CD4-positive, alpha-beta T cell treated with Interferon gamma for 1 hour (primary cell): ENCODE results near the gene SUOX.
"Not testable (repeated sequence)": the region's sequence is repeated elsewhere in the genome, so short reads cannot be mapped to it uniquely, and the experiment has no call there.

ENCODE experiments used
- DNase-seq: peaks from one replicate; pipeline ENCODE4 v3.0.0-alpha.2; 2020

The SUOX gene

DNA sequence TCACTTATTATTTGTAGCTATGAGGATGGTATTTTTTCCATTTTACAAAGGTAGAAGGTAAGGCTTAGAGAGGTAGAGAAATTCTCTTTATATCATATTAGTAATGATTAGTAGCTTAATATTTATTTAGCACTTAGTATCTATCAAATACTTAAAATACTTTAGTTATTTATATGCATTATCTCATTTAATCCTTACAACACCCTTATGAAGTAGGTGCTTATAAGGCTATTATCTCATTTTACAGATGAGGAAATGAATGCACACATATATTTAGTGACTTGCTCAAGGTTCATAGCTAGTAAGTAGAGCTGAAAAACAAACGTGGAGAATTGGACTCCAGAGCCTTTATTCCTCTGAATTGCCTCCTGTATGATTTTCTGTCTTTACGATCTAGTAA is 12.2 kb upstream of the SUOX start:
- no peak for DNase-seq

DNA sequence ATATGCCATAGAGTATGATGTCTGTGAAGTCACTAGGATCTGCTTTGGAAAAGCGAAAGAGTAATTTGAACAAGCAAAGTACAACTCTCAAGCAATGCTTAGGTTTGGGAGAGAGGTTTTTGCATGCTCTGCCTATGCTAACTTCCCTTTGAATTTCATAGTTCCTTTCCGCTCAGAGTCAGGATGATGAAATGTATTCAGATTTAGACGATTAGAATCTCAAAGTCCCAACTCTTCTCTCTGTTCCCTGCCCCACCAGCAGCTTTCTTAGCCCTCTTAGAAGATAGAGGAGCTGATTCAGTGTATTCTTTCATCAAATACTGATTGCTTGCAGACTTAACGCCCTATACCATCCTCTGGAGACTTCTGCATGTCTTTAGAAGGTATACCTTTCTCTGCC is 11.7 kb upstream of the SUOX start:
- DNase-seq: no peak

DNA sequence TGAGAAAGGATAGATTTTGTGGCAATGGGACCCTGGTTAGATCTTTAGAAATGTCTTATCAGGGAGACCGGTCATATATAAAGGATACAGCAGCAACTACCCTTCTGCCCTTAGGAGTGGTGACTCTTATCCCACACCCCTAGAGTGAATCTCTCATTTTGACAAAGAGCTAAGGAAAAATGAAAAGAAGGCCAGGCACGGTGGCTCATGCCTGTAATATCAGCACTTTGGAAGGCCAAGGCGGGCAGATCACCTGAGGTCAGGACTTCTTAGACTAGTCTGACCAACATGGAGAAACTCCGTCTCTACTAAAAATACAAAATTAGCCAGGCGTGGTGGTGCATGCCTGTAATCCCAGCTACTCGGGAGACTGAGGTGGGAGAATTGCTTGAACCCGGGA is 11.1 kb upstream of the SUOX start:
- DNase-seq: not testable (repeated sequence)

DNA sequence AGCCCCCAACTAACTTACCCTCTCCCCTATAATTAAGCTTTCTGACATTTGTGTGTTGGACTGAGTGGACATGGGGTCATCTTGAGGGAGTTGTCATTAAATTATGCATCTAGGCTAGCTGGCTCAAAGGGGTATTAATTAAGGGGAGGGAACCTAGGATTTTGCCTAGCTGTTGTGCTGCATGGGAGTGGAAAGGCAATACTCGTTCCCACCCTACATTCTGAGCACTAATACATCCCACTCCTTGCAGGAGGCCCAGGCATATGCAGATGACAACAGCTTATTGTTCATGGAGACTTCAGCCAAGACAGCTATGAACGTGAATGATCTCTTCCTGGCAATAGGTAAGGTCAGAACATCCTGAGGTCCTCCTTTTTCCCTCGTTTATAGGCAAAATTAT is 6.0 kb upstream of the SUOX start:
- DNase-seq: no peak

DNA sequence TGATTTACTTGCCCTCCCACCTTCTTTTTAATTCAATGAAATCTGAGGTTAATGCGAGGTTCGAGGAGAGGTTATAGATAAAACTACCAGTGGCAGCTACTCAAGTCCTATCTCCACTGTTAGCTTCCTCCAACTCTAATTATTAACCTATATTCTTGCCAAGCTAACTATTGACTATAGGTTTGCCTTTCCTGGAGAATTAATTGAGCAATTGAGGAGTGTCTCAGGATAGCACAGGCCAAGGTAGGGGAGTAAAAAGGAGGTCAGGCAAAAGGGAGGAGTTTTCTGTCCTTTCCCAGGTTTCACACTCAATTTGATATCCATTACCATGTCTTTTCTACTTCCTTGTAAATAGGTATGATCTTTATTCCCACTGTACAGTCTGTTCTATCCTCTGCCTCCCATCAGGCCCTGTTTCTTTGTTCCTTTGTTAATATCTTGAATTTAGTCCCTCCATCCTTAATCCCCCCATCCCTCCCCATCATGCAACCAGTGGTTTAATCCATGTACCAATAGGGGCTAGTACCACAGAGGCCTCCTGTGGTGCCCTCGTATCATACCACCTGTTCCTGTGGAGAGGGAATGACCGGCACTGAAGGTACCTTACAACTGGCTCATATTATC is 3.7 kb upstream of the SUOX start:
- no peak for DNase-seq

DNA sequence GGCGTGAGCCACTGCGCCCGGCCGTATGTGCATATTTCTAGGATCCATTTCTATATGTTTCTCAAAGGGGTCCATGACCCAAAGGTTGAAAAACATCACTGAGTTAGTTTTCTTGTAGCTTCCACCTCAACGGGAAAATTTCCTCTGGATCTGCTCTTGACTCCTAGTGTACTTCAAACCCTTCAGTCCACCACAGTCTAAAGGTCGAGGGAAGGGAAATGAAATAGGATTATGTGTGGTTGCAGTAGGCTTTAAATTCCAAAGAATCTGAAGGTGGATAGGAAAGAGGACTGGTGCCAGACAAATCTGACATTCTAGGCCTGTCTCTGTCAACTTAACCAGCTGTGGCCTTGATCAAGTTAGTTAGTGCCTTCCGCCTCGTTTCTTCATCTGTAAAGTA is 1.7 kb upstream of the SUOX start:
- no peak for DNase-seq

DNA sequence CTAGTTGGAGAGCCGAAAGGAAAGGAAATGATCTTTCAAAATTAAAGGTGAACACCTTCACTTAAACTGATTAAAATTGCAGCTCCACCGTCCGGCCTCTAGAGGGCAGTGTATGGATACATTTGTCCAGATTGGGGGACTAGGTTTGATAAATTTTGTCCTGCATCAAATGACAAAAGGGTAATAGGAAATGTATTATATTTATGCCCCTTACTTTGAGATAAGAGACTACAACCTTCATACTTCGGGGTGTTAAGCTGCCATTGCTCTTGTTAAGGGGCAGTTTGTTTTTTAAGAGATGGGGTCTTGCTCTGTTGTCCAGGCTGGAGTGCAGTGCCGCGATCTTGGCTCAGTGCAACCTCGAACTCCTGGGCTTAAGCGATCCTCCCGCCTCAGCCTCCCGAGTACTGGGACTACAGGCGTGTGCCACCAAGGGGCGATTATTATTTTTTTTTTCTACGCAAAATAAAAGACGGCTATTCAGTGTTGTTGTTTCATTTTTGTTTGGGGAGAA is 818 bp upstream of the SUOX start:
- peak; percentile 62 for DNase-seq

DNA sequence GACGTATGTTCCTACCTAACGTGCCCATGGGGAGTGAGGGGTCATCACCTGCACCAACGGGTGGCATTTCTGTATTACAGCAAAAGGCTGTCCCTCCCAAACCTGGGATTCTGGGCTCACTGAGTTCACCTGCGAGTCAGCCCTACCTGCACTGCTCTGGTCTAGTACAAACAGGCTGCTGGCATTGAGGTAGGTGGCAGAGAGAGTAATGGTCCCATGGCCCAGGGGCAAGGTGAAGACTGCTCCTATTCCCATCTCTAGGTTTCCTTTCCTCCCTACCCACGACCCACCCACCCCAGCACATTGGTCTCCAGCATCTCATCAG is 421 bp downstream of the SUOX start:
- DNase-seq: no peak

DNA sequence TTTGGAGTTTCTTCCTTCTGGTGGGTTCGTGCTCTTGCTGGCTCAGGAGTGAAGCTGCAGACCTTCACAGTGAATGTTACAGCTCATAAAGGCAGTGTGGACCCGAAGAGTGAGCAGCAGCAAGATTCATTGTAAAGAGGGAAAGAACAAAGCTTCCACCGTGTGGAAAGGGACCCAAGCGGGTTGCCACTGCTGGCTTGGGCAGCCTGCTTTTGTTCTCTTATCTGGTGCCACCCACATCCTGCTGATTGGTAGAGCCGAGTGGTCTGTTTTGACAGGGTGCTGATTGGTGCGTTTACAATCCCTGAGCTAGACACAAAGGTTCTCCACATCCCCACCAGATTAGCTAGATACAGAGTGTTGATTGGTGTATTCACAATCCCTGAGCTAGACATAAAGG is 2.4 kb downstream of the SUOX start:
- DNase-seq: not testable (repeated sequence)

DNA sequence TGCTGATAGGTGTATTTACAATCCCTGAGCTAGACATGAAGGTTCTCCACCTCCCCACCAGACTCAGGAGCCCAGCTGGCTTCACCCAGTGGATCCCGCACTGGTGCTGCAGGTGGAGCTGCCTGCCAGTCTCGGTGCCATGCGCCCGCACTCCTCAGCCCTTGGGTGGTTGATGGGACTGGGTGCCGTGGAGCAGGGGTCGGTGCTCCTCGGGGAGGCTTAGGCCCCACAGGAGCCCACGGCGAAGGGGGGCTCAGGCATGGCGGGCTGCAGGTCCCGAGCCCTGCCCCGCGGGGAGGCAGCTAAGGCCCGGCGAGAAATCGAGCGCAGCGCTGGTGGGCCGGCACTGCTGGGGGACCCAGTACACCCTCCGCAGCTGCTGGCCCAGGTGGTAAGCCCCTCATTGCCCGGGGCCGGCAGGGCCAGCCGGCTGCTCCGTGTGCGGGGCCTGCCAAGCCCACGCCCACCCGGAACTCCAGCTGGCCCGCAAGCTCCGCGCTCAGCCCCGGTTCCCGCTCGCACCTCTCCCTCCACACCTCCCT is 3.0 kb downstream of the SUOX start:
- not testable (repeated sequence) for DNase-seq

DNA sequence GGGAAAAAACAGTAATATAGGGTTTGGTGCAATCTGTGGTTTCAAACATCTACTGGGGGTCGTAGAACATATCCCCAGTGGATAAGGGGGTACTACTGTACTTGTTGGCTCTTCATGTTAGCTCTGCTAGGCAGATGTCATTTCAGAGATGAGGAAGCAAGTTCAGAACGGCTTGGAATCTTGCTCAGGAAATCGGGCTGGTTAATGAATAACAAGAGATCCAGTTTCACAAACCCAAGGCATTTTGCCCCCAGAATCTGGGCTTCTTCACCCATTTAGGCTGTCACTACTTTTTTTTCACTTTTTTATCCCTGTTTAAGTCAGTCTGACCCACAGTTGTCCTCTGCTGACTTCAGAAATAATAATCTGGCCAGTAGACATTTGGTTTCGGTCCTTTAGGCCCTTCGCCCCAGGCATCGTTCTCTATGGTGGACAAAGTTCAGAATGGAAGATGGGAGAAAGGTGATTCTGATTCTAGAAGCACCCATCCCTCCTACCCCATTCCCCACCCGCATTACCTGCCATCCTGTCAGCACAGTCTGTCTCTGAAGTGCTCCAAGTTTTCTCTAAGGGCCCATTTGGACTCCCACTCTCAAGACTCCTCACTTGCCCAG is 4.5 kb downstream of the SUOX start:
- no peak for DNase-seq

DNA sequence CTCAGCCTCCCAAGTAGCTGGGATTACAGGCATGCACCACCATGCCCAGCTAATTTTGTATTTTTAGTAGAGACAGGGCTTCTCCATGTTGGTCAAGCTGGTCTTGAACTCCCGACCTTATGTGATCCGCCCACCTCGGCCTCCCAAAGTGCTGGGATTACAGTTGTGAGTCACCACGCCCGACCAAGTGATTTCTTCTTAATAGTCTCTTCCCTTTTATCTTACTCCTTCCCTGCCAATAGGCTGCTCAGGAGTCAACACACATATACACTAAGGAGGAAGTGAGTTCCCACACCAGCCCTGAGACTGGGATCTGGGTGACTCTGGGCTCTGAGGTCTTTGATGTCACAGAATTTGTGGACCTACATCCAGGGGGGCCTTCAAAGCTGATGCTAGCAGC is 6.3 kb downstream of the SUOX start:
- peak; percentile 15 for DNase-seq

DNA sequence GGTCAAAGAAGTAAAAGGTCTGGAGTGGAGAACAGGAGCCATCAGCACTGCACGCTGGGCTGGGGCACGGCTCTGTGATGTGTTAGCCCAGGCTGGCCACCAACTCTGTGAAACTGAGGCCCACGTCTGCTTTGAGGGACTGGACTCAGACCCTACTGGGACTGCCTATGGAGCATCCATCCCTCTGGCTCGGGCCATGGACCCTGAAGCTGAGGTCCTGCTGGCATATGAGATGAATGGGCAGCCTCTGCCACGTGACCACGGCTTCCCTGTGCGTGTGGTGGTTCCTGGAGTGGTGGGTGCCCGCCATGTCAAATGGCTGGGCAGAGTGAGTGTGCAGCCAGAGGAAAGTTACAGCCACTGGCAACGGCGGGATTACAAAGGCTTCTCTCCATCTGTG is 7.1 kb downstream of the SUOX start:
- DNase-seq: no peak

DNA sequence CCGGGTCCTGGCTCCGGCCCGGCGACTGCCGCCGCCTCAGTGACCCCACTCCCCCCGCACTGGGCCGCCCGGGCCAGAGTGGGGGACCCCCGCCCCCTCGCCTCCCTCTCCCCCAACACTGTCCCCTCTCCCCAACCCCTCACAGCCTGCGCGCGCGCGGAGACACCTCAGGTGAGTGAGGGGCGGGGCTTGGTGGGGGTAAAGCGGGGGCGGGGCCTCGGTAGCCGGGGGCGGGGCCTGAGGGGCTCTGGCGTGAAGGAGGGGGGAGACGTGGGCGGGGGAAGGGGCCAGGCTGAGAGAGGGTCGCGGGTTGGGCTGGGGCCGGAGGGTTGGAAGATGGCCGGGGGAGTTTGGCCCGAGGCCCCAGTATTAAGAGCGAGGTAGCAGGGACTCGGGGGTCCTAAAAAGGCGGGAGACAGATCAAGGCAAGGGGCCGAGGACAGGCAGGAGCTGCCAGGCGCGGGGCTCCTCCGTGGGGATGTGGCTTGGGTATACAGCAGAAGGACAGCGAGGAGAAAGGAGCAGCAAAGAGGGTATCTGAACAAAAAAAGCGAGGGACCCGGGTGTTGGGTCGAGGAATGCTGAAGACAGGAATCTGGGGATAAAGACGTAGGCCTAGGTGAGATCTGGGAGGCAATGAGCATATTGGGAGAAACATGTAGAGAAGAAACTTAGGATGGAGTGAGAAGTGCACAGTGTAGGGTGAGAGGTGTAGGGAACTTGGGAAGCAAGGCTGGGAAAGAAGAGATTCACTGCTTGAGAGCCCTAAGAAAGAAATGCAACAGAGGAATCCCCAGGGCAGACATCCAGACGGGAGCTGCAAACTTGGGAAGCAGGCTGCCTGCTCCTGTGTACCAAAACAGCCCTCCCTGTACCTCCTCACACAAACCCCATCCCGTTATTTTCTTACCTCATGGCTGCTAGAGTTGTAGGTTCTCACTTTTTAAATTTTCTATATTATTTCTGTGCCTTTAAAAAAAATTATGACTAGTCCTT is 10.8 kb downstream of the SUOX start:
- DNase-seq: peak; percentile 58

DNA sequence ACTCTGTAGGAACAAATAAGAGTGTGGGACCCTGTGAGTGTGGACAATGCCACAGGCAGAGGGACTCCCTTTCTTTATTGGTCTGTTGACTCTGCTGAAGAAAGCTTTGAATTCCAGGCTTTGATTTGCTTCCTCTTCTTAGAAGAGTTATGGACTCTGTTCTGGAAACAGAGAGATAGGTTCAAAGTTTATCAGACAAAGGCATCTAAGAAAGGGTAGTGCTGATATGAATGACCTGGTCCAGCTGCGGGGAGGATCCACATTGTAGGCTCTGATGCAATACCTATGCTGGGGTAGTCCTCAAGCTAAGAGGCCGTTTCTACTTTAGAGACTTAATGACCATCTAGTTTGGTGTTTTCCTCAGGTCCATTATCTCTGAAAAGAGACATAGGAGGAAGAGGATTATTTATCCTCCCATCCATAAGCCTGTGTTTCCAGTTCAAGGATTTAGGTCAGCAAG is 13.1 kb downstream of the SUOX start:
- DNase-seq: no peak

DNA sequence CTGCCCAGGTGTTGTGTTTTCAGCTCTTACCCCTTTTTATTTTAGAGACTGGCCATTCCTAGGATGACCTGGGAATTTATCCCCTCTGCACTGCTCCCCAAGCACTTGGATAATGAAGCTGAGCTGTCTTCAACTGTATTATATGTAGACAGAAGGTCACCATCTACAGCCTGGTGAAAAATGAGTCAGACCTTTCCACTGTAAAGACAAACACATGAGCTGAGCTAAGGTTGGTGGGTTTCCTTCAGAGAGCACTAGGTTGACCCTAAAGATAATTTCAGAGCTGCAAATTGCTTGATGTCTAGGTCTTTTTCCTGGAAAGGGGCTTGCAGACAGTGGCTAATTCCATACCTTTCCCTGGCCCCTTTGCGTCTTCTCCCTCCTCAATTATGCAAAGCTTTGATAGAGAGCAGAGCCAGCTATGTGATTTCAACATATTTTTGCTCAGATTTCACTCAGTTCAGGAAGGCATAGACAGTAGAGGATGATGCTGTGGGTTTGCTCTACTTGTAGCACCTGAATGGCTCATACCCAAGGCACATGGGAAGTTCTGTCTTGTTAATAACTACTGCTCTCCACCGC is 14.5 kb downstream of the SUOX start:
- DNase-seq: no peak

DNA sequence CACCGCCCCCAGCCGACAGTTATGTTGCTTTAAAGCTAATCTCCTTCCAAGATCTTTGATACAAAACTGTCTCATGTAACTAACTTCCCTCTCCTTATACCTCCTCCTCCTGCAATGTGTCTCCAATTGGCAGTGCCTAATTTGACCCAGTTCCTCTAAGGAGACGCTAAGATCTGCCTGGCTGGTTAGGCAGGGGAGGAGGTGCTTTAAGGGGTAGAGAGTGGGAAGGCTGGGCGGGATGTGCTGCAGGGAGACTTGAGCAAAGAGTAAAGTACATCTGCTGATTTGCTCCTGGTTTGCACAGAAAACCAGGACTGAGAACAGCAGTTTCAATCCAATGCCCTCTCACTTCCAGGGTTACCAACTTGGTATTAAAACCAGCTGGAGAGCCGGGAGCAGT is 16.4 kb downstream of the SUOX start:
- no peak for DNase-seq

DNA sequence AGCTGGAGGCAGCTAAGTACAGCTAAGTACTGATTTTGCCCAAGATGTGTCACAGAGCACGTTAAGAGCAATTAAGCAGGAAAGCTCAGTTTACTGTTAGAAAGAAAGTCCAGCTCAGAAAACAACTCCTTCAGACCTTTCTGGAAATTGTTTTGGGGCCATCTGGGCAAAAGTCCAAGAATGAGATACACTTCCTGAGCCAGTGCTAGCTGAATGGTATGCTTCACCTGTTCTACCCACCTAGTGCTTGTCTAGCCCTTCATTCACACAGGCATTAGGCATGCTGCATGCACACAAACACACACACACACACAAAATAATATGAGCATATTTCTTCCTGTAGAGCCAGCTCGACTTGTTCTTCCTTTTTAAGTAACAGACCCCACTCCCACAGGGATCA is 17.1 kb downstream of the SUOX start:
- no peak for DNase-seq

DNA sequence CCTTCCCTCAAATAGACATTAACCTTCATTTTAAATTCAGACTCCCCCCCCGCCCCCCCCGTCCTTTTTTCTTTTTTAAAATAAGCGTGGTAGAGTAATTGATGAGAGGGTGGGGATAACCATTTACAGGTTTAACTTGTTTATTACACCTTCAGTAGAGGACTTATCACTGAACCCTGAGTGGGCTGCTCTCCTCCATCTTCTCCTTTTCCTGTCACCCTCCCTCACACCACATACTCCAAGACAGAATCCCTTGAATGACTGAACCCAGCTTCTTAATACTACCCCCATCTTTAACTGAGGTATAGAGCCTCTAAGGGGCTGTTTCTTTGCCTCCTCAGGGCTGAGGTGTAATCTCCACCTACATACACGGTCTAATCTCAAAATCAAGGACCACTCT is 20.1 kb downstream of the SUOX start:
- DNase-seq: no peak

DNA sequence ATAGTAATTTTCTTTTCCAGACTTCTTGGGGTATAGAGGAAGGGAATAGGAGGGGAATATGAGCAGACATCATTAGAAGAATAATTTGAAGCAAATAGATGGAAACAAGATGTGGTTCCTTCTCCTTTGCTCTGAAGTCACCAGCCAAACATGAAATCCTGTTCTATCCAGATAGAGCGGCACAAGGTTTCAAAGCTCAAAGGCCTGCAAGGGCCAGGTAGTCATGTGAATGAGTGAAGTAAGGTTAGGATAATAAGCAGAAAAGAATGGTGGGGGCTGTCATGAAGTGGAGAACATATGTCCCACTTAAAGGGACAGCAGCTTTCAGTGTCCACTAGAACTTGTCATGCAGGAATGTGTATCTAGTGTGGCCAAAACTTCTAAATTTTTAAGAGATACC is 21.3 kb downstream of the SUOX start:
- DNase-seq: no peak

DNA sequence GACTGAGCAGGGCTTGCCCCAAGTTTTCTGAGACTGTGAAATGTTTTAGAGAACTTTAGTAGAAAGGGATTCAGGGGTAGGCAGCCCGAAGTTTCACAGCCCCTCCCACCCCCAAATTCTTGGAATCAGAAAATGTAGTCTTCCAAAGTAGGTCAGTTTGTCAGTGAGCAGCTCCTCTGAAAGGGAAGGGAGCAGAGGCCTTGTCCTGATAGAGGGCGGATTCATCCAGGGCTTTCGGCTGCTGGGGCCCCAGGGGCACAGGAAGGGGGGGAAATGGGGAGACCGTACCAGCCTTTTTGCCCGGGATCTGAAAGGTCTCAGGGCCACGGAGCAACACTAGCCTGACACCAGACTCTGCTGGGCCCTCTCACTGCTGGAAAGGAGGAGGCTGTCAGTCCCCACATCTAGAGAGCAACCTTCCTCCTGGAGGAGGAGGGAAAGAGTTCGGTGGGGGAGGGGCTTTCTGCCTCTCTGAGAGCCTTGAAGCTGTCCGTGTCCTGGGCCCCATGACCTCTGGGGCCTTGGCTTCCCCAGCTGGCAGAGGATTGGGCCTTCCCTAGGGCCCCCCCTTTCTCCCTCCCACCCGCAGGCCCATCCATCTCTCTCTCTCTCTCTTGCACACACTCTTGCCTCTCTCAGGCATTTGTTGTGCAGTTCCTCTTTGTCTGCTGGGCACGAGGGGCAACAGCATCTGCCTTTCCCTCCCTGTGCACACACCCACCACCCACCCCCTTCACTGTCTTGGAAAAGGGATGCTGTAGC is 23.5 kb downstream of the SUOX start, which contains the start of gene IKZF4:
Gene IKZF4, plus strand, starts transcription at position 621 of the 762 bp plus-strand sequence. CDS start 451 bp downstream, outside the sequence.
- DNase-seq: peak; percentile 48

DNA sequence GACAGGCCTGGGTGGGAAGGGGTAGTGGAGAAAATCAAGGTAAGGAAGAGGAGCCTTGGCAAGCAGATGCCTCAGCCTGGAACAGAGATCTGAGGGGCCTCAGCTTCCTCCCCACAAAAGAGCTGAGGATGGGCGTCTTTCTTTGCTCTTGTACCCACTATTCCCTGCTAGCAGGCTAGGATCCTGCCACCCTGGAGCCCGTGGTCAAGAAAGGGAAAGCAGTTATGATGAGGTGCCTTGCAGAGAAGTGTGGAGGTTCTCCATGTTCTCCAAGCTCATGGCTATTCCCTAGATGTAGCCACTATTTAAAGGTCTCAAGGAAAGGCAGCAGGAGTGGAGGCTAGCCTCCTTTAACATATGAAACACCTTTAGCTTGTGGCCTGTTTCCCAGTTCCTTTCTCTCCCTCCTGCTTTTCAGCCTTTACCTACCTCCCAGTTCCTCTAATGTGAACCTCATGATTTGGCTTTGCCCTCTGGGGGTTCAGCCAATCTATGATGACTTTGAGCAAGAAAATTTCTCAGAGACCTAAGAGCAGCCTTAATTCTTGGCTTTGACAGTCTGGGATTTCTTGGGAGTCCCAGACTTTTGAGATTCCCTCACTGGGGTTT is 24.9 kb downstream of the SUOX start:
- DNase-seq: no peak
